ENCODE data around the gene PTBP3. TPM values are rescaled to one million over a fixed set of nuclear protein-coding genes. Genes with fewer than 3 reads are reported as not detected.
"Not testable (repeated sequence)": the region's sequence is repeated elsewhere in the genome, so short reads cannot be mapped to it uniquely, and the experiment has no call there.

The PTBP3 gene
- total RNA-seq, 1 experiment from 2014 or later = 172 TPM

DNA sequence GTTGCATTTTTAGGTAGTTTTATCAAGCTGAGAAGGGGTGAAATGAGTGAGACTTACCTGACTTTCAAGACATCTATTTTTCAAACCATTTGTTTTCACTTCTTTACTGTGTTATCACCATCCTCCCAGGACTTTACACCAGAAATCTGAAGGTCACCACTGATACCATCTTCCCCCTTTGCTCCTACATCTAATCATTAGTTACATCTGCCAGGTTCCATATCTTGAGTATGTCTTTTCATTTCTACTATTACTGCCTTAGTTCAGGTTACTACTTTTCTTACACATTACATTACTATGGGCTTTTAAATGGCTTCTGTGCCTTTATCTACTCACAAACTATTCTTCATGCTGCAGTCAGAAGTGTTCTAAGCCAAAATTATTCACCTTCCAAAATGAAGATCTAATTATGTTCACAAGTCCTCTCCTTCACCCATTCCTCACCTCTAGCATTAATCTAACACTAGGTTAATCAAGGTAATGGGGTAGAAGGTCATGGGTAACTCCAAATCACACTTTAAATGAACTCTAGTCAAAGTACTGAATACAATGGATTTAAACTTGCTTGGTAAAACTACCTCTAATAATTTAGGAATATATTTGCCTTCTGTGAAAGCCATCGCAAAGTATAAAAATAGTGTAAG, 44.4 kb upstream of the PTBP3 start:
- no peaks in the 10 kb centered on the region; the same call in none of the 2 replicates for H3K36me3 ChIP-seq (ENCODE audit: control insufficient read depth, insufficient read depth, low read length)
- H3K4me3 ChIP-seq (ENCODE audit: low read depth, low read length) = peak overlapping the region; percentile 81
- Mint-ChIP-seq H3K27me3 (ENCODE audit: insufficient read depth, unreplicated experiment) (no peaks in the 10 kb centered on the region), H3K4me3 (ENCODE audit: unreplicated experiment) (peak overlapping the region; percentile 99), H3K27ac (ENCODE audit: unreplicated experiment) (peak overlapping the region; percentile 20), H3K36me3 (ENCODE audit: insufficient read depth, unreplicated experiment) (peaks cover 27% of the 10 kb centered on the region), H3K4me1 (ENCODE audit: low read depth, unreplicated experiment) (peaks cover 27% of the 10 kb centered on the region), H3K9me3 (ENCODE audit: unreplicated experiment) (peaks cover 8% of the 10 kb centered on the region)
- CTCF ChIA-PET = no interaction called here
- H3K4me1 ChIP-seq = peaks cover 29% of the 10 kb centered on the region
- POLR2A ChIA-PET = no interaction called here
- TF ChIP-seq, protein P1, sequence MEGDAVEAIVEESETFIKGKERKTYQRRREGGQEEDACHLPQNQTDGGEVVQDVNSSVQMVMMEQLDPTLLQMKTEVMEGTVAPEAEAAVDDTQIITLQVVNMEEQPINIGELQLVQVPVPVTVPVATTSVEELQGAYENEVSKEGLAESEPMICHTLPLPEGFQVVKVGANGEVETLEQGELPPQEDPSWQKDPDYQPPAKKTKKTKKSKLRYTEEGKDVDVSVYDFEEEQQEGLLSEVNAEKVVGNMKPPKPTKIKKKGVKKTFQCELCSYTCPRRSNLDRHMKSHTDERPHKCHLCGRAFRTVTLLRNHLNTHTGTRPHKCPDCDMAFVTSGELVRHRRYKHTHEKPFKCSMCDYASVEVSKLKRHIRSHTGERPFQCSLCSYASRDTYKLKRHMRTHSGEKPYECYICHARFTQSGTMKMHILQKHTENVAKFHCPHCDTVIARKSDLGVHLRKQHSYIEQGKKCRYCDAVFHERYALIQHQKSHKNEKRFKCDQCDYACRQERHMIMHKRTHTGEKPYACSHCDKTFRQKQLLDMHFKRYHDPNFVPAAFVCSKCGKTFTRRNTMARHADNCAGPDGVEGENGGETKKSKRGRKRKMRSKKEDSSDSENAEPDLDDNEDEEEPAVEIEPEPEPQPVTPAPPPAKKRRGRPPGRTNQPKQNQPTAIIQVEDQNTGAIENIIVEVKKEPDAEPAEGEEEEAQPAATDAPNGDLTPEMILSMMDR (IDR thresholded peaks at IDR 0.05; ENCODE audit: insufficient read depth in 1 of 2, low read depth in 1 of 2, low read length in 1 of 2, severe bottlenecking in 1 of 2, unreplicated experiment in 1 of 2) = no peak
- intact Hi-C loops (cut with micrococcal nuclease; ENCODE audit: unreplicated experiment) = no loop called here
- no TSS peak for BruUV-seq (replicated peaks)
- DNase-seq = no peak
- no peaks in the 10 kb centered on the region for H3K27me3 ChIP-seq (replicated peaks; ENCODE audit: control insufficient read depth, insufficient read depth, low read length)
- no peaks in the 10 kb centered on the region for H3K9me3 ChIP-seq

DNA sequence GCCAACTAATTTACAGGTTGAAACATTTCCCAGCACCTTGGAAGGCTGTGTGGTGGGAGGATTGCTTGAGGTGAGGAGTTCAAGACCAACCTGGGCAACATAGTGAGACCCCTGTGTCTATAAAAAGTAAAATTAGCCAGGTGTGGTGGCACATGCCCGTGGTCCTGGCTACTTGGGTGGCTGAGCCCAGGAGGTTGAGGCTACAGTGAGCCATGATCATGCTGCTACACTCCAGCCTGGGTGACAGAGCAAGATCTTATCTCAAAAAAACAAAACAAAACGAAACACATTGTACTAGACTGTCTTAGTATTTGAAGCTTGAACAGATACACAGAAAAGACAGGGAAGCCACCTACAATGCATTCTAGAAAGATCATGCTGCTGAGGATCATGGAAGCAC, 43.7 kb upstream of the PTBP3 start:
- DNase-seq = no peak
- Histone ChIP-seq H3K4me3 (ENCODE audit: low read depth, low read length) (no peak overlapping the region), H3K36me3 (ENCODE audit: control insufficient read depth, insufficient read depth, low read length) (no peaks in the 10 kb centered on the region; the same call in none of the 2 replicates), H3K9me3 (no peaks in the 10 kb centered on the region), H3K27me3 (replicated peaks; ENCODE audit: control insufficient read depth, insufficient read depth, low read length) (no peaks in the 10 kb centered on the region), H3K4me1 (peaks cover 26% of the 10 kb centered on the region)
- ChIA-PET POLR2A (interaction anchor here (0.6 kb wide), 1 partner anchor 28 kb away, joined by 3 read pairs; no protein-coding TSS in a partner anchor), CTCF (no interaction called here)
- no TSS peak for BruUV-seq (replicated peaks)
- TF ChIP-seq, protein P1 (IDR thresholded peaks at IDR 0.05; ENCODE audit: insufficient read depth in 1 of 2, low read depth in 1 of 2, low read length in 1 of 2, severe bottlenecking in 1 of 2, unreplicated experiment in 1 of 2) = no peak
- H3K4me1 Mint-ChIP-seq (ENCODE audit: low read depth, unreplicated experiment) = peaks cover 24% of the 10 kb centered on the region
- H3K27ac Mint-ChIP-seq (ENCODE audit: unreplicated experiment) = no peak overlapping the region
- peaks cover 8% of the 10 kb centered on the region for H3K9me3 Mint-ChIP-seq (ENCODE audit: unreplicated experiment)
- no peaks in the 10 kb centered on the region for H3K27me3 Mint-ChIP-seq (ENCODE audit: insufficient read depth, unreplicated experiment)
- peaks cover 27% of the 10 kb centered on the region for H3K36me3 Mint-ChIP-seq (ENCODE audit: insufficient read depth, unreplicated experiment)
- peak overlapping the region; percentile 99 for H3K4me3 Mint-ChIP-seq (ENCODE audit: unreplicated experiment)
- intact Hi-C loops (cut with micrococcal nuclease; ENCODE audit: unreplicated experiment) = no loop called here

DNA sequence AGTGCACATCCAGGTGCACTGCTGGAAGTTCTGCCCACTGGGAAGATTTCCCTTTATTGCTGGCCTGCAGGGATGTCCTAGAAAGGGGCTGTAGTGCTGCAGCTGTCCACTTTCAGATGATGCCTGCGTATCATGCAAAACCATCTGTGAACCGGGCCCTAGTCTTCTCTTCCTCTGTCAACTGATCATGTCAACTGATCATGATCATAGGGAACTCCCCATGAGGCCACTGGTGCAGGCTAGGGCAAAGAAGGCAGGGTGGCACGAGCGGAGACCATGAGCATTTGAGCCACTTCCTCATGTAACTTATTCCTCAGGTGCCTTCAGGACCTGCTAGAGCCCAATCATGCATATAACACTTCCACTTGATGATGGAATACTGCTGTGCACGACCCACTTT, 41.9 kb upstream of the PTBP3 start:
- BruUV-seq (replicated peaks) = no TSS peak
- Histone ChIP-seq H3K36me3 (ENCODE audit: control insufficient read depth, insufficient read depth, low read length) (no peaks in the 10 kb centered on the region; the same call in none of the 2 replicates), H3K4me1 (peaks cover 17% of the 10 kb centered on the region), H3K27me3 (replicated peaks; ENCODE audit: control insufficient read depth, insufficient read depth, low read length) (no peaks in the 10 kb centered on the region), H3K9me3 (peaks cover 11% of the 10 kb centered on the region), H3K4me3 (ENCODE audit: low read depth, low read length) (no peak overlapping the region)
- peaks cover 8% of the 10 kb centered on the region for H3K4me1 Mint-ChIP-seq (ENCODE audit: low read depth, unreplicated experiment)
- DNase-seq = no peak
- H3K27ac Mint-ChIP-seq (ENCODE audit: unreplicated experiment) = no peak overlapping the region
- TF ChIP-seq, protein P1 (IDR thresholded peaks at IDR 0.05; ENCODE audit: insufficient read depth in 1 of 2, low read depth in 1 of 2, low read length in 1 of 2, severe bottlenecking in 1 of 2, unreplicated experiment in 1 of 2) = no peak
- H3K27me3 Mint-ChIP-seq (ENCODE audit: insufficient read depth, unreplicated experiment) = no peaks in the 10 kb centered on the region
- H3K4me3 Mint-ChIP-seq (ENCODE audit: unreplicated experiment) = no peak overlapping the region
- H3K36me3 Mint-ChIP-seq (ENCODE audit: insufficient read depth, unreplicated experiment) = peaks cover 18% of the 10 kb centered on the region
- peaks cover 18% of the 10 kb centered on the region for H3K9me3 Mint-ChIP-seq (ENCODE audit: unreplicated experiment)
- intact Hi-C loops (cut with micrococcal nuclease; ENCODE audit: unreplicated experiment) = no loop called here
- ChIA-PET CTCF (no interaction called here), POLR2A (no interaction called here)

DNA sequence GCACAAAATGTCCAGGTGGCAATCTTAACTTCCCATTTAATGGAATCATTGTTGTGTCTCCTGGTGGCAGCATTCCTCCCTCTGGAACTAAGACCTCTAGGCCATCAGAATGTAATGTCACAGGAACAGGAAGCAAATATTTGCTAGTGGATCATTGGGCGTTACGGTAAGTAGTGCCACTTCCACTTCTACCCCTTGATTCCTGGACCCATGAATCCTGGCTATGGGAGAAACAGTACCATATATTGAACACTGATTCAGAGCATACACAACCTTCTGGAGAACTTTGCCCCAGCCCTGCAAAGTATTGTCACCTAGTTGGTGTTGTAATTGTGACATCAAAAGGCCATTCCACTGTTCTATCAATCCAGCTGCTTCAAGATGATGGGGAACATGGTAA, 40.8 kb upstream of the PTBP3 start:
- BruUV-seq (replicated peaks); CTCF ChIA-PET; H3K36me3 ChIP-seq (ENCODE audit: control insufficient read depth, insufficient read depth, low read length); H3K36me3 Mint-ChIP-seq (ENCODE audit: insufficient read depth, unreplicated experiment); intact Hi-C loops (cut with micrococcal nuclease; ENCODE audit: unreplicated experiment); DNase-seq; H3K4me3 ChIP-seq (ENCODE audit: low read depth, low read length); H3K4me1 Mint-ChIP-seq (ENCODE audit: low read depth, unreplicated experiment); H3K27me3 Mint-ChIP-seq (ENCODE audit: insufficient read depth, unreplicated experiment); POLR2A ChIA-PET; H3K27me3 ChIP-seq (replicated peaks; ENCODE audit: control insufficient read depth, insufficient read depth, low read length); H3K4me3 Mint-ChIP-seq (ENCODE audit: unreplicated experiment); H3K27ac Mint-ChIP-seq (ENCODE audit: unreplicated experiment): not testable (repeated sequence)
- peaks cover 17% of the 10 kb centered on the region for H3K9me3 ChIP-seq
- peaks cover 17% of the 10 kb centered on the region for H3K4me1 ChIP-seq
- peaks cover 29% of the 10 kb centered on the region for H3K9me3 Mint-ChIP-seq (ENCODE audit: unreplicated experiment)

DNA sequence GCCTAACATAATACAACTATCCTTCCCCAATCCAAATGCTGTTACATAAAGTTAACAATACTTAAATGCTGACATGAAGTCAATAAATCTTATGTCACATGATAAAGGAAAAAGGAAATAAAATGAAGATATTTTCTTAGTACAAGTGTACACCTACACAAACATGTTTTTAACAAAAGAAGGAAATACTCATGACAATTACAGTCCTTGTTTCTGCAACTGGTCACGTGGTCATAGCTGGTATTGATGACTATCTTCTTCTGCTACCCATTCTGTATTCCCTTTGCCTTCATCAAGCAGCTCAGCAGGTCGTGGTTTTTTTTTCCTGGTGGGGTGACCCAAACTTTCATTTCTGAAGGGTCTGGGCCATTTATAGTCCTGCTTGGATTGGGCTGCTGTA, 40.2 kb upstream of the PTBP3 start:
- CTCF ChIA-PET; H3K4me1 Mint-ChIP-seq (ENCODE audit: low read depth, unreplicated experiment); intact Hi-C loops (cut with micrococcal nuclease; ENCODE audit: unreplicated experiment); BruUV-seq (replicated peaks); H3K27me3 ChIP-seq (replicated peaks; ENCODE audit: control insufficient read depth, insufficient read depth, low read length); H3K27ac Mint-ChIP-seq (ENCODE audit: unreplicated experiment); H3K4me3 Mint-ChIP-seq (ENCODE audit: unreplicated experiment); H3K4me3 ChIP-seq (ENCODE audit: low read depth, low read length); H3K36me3 Mint-ChIP-seq (ENCODE audit: insufficient read depth, unreplicated experiment); POLR2A ChIA-PET; H3K36me3 ChIP-seq (ENCODE audit: control insufficient read depth, insufficient read depth, low read length); DNase-seq; H3K27me3 Mint-ChIP-seq (ENCODE audit: insufficient read depth, unreplicated experiment): not testable (repeated sequence)
- H3K9me3 Mint-ChIP-seq (ENCODE audit: unreplicated experiment) = peaks cover 32% of the 10 kb centered on the region
- peaks cover 17% of the 10 kb centered on the region for H3K4me1 ChIP-seq
- peaks cover 19% of the 10 kb centered on the region for H3K9me3 ChIP-seq
